ENCODE data around the gene ZFAND2B. TPM values are rescaled to one million over a fixed set of nuclear protein-coding genes. Genes with fewer than 3 reads are reported as not detected.
A peak's percentile ranks its signal among the peaks of the same experiment; 100 is the strongest.

The ZFAND2B gene
- total and polyA plus RNA-seq, 2 experiments from 2014 or later = 58.1 to 65.4 TPM

DNA sequence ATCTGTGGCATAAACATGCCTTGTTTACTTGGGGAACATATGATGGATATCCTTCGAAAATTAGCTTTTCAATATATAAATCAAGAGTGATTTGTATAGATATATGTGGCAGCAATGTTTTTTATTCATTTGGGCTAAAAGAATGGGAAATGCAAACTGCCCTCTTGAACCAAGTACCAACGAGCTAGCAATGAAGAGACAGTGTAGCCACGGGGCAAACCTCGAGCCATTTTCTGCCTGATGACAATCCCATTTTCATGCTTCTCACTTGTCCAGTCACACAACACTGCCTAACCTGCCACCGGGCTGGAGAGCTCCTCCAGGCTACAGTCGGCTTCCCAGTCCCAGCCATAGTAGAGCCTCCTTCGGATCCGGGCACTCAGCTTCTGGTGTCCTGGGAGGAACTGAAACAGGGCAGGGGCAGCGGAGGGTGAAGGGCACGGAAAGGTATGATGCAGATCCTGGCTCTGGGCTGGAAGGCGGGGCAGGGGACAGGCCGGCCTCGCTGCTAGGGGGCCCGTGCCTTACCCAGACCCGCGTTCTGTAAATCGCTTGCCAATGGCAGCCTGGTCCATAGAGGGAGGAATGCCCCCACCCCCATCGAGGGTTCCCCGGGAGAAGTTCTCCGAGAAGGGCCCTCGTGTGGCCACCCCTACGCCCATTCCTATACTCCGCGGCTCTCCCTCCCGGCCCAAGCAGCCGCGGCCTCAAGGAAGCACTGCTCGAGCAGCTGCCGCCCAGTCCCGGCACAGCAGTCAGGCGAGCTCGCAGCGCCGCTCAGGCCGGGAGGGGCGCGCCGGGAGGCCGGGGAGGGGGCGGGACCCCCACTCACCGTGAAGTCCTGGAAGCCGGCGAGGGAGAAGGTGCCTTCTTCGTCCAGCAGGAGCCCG lies 30.4 kb upstream of the ZFAND2B start:
- WGBS (ENCODE audit: low lambda C conversion rate, missing lambda C conversion rate) = 3% methylated on average over 32 of the region's 45 CpGs

GRCh38 chr2:219176818-219177551 lies 29.6 kb upstream of the ZFAND2B start, which contains the start of gene CNPPD1:
TSS of gene CNPPD1 (minus strand) at chr2:219176925. CDS start at chr2:219176828, 97 bp downstream.
- WGBS (ENCODE audit: low lambda C conversion rate, missing lambda C conversion rate) = 1% methylated on average over 59 of the region's 69 CpGs
- no peak for TF ChIP-seq CTCF (IDR thresholded peaks at IDR 0.05; ENCODE audit: poor library complexity)
- no peak for TF ChIP-seq EZH2phosphoT487 (IDR thresholded peaks at IDR 0.05; ENCODE audit: low read depth, severe bottlenecking, unreplicated experiment)
- TF ChIP-seq EZH2 (IDR thresholded peaks at IDR 0.05; ENCODE audit: borderline replicate concordance) = no peak
- Histone ChIP-seq H2AFZ (peak within 1 kb of the TSS; percentile 75), H4K20me1 (ENCODE audit: insufficient read depth, poor library complexity, severe bottlenecking) (peaks cover 10% of the 10 kb centered on the region), H3K4me3 (peak within 1 kb of the TSS; percentile 71), H3K9me2 (replicated peaks; ENCODE audit: insufficient read depth) (no peaks in the 10 kb centered on the region), H3K9me3 (ENCODE audit: low read depth) (no peaks in the 10 kb centered on the region), H3K4me2 (peak within 1 kb of the TSS; percentile 84), H3K79me2 (peaks cover 43% of the 10 kb centered on the region), H3K27ac (peak within 1 kb of the TSS; percentile 98), H3K4me1 (ENCODE audit: insufficient read depth) (peaks cover 14% of the 10 kb centered on the region), H3K36me3 (replicated peaks; ENCODE audit: insufficient read depth, low read depth) (no peaks in the 10 kb centered on the region), H3K27me3 (no peaks in the 10 kb centered on the region)
- DNase-seq (ENCODE audit: low spot score) = peak; percentile 95

More for the DNA sequence above, 30.4 kb upstream of the ZFAND2B start:
- peaks cover 43% of the 10 kb centered on the region for H3K79me2 ChIP-seq
- H3K27ac ChIP-seq = peak overlapping the region; percentile 98
- peaks cover 14% of the 10 kb centered on the region for H3K4me1 ChIP-seq (ENCODE audit: insufficient read depth)
- peak overlapping the region; percentile 75 for H2AFZ ChIP-seq
- H4K20me1 ChIP-seq (ENCODE audit: insufficient read depth, poor library complexity, severe bottlenecking) = peaks cover 10% of the 10 kb centered on the region
- peak; percentile 71 for DNase-seq (ENCODE audit: low spot score)
- H3K9me3 ChIP-seq (ENCODE audit: low read depth) = no peaks in the 10 kb centered on the region
- peak overlapping the region; percentile 71 for H3K4me3 ChIP-seq
- TF ChIP-seq EZH2 (IDR thresholded peaks at IDR 0.05; ENCODE audit: borderline replicate concordance) = no peak
- TF ChIP-seq EZH2phosphoT487 (IDR thresholded peaks at IDR 0.05; ENCODE audit: low read depth, severe bottlenecking, unreplicated experiment) = no peak
- peak; percentile 12 for TF ChIP-seq CTCF (IDR thresholded peaks at IDR 0.05; ENCODE audit: poor library complexity)
- no peaks in the 10 kb centered on the region for H3K36me3 ChIP-seq (replicated peaks; ENCODE audit: insufficient read depth, low read depth)
- H3K4me2 ChIP-seq = peak overlapping the region; percentile 84
- no peaks in the 10 kb centered on the region for H3K27me3 ChIP-seq
- no peaks in the 10 kb centered on the region for H3K9me2 ChIP-seq (replicated peaks; ENCODE audit: insufficient read depth)

DNA sequence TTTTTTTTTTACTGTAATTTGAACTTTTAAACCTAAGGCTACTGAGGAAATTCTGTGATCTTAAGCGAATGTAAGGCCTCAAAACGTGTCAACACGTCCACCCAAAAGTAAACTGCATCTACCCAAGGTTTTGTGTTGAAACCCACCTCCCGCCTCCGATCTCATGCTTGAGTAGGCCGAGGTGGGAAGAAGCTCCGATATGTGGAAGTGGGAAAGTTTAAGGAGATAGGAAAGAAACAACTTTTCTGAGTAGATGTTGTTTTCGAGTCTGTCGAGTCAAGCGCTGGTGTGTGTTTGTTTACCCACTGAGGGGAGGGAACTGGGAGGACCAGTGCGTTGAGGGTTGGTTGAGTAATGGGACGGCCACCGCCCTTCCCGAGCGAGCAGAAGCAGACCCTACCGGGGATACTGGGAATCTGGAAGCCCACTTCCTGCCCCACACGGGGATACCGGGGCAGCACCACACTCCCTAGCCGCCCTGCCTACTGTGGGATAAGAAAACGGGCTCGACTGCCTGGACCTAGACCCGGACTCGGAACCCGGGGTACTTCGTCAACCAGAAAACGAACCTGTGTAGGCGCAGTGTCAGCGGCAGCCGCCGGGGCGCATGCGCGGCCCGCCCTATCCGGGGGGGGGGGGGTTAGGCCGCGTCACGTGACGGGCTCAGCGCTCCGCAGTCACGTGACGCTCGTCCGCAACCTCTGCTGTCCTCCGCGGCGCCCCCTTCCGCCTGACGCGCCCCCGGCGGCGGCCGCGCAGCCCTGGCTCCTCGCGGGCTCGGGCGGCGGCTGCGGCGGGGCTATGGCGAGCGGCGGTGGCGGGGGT lies 28.8 kb upstream of the ZFAND2B start, which contains the start of gene RETREG2:
Gene RETREG2 (plus strand): TSS at position 724 of the 825 bp plus-strand sequence. CDS start 78 bp downstream, at position 802.
- no peaks in the 10 kb centered on the region for H3K27me3 ChIP-seq
- H3K9me2 ChIP-seq (replicated peaks; ENCODE audit: insufficient read depth) = no peaks in the 10 kb centered on the region
- peaks cover 10% of the 10 kb centered on the region for H4K20me1 ChIP-seq (ENCODE audit: insufficient read depth, poor library complexity, severe bottlenecking)
- H3K4me3 ChIP-seq = peak within 1 kb of the TSS; percentile 86
- TF ChIP-seq CTCF (IDR thresholded peaks at IDR 0.05; ENCODE audit: poor library complexity) (peak; percentile 24), EZH2 (IDR thresholded peaks at IDR 0.05; ENCODE audit: borderline replicate concordance) (no peak)
- WGBS (ENCODE audit: low lambda C conversion rate, missing lambda C conversion rate) = 2% methylated on average over 32 of the region's 67 CpGs
- H2AFZ ChIP-seq = peak within 1 kb of the TSS; percentile 75
- peaks cover 14% of the 10 kb centered on the region for H3K4me1 ChIP-seq (ENCODE audit: insufficient read depth)
- peak; percentile 97 for DNase-seq (ENCODE audit: low spot score)
- peak within 1 kb of the TSS; percentile 98 for H3K27ac ChIP-seq
- peak within 1 kb of the TSS; percentile 97 for H3K4me2 ChIP-seq
- no peaks in the 10 kb centered on the region for H3K36me3 ChIP-seq (replicated peaks; ENCODE audit: insufficient read depth, low read depth)
- H3K9me3 ChIP-seq (ENCODE audit: low read depth) = no peaks in the 10 kb centered on the region
- H3K79me2 ChIP-seq = peaks cover 43% of the 10 kb centered on the region

All from hepatocyte (in vitro differentiated cells).